ENCODE results near the gene OR1D2.
"Not testable (repeated sequence)": the region's sequence is repeated elsewhere in the genome, so short reads cannot be mapped to it uniquely, and the experiment has no call there.

Gene OR1D2

DNA sequence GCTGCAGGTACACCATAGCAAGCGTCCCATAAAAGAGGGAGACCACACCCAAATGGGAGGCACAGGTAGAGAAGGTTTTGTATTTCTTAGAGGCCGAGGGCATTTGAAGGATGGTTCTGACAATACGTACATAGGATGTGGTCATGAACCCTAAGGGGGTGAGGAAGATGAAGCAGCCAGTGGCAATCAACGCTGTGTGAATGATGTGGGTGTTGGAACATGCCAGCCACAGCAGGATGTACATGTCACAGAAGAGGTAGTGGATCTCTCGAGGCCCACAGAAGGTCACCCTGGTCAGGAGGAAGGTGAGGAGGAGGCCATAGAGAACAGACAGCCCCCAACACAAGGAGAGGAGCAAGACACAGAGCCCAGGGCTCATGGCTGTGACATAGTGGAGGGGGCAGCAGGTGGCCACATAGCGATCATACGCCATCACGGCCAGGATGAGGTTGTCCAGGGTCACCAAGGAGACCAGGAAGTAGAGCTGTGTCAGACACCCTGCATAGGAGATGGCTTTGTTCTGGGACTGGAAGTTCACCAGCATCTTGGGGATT is 41.3 kb downstream of the OR1D2 start:
- not testable (repeated sequence) for H3K4me1 ChIP-seq (ENCODE audit: control insufficient read depth, low read length); H3K4me3 ChIP-seq (ENCODE audit: low read length); H3K27ac ChIP-seq (ENCODE audit: low read depth, low read length); H3K27me3 ChIP-seq (ENCODE audit: control insufficient read depth, low read length); H3K36me3 ChIP-seq (ENCODE audit: control insufficient read depth, low read length); H4K20me1 ChIP-seq (ENCODE audit: control insufficient read depth, insufficient read depth, low read depth, low read length); H3F3A ChIP-seq (ENCODE audit: control insufficient read depth, insufficient read depth); H3K79me2 ChIP-seq (ENCODE audit: control insufficient read depth, low read length); H3K9me2 ChIP-seq (replicated peaks; ENCODE audit: control insufficient read depth, low read length); H3K9me3 ChIP-seq (ENCODE audit: control insufficient read depth, insufficient read depth, low read length); H3K4me2 ChIP-seq (ENCODE audit: low read length)

DNA sequence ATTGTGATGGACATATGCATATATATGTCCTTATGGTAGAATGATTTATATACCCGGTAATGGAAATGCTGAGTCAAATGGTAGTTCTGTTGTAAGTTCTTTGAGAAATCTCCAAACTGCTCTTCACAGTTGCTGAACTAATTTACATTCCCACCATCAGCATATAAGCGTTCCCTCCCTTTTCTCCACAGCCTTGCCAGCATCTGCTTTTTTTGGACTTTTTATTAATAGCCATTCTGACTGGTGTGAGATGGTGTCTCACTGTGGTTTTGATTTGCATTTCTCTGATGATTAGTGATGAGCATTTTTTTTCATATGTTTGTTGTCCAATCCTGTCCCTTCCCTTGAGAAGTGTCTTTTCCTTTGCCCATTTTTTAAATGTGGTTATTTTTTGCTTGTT is 49.4 kb downstream of the OR1D2 start:
- H3K9me3 ChIP-seq (ENCODE audit: control insufficient read depth, insufficient read depth, low read length); H3K4me1 ChIP-seq (ENCODE audit: control insufficient read depth, low read length); H4K20me1 ChIP-seq (ENCODE audit: control insufficient read depth, insufficient read depth, low read depth, low read length); H3F3A ChIP-seq (ENCODE audit: control insufficient read depth, insufficient read depth); H3K27ac ChIP-seq (ENCODE audit: low read depth, low read length); H3K9me2 ChIP-seq (replicated peaks; ENCODE audit: control insufficient read depth, low read length); H3K4me2 ChIP-seq (ENCODE audit: low read length); H3K36me3 ChIP-seq (ENCODE audit: control insufficient read depth, low read length); H3K79me2 ChIP-seq (ENCODE audit: control insufficient read depth, low read length); H3K27me3 ChIP-seq (ENCODE audit: control insufficient read depth, low read length); H3K4me3 ChIP-seq (ENCODE audit: low read length): not testable (repeated sequence)

DNA sequence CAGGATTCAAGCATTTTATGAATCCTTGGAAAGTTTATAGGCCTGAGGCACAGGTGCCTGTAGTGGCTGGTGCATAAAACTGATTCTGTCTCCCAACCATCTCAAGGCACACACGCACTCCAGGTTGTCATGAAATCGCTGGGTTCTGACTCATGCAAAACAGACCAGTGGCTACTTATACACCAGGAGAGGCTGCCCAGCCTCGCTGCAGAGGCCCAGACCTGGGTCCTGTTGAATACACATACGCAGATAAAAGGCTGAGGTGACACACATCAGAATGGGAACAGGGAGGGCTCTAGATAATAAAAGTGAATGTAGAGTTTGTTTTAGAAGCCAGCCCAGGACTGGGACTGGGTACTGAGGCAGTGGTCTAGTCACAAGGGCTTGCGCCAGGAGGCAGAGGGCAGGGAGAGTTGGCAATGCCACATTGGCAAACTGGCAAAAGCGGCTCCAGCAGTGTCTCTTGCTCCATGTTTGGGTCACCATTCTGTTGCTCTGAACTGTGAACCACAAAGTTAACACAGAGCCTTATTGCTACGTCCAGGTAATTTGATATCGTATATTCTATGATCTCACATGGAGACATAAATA is 54.4 kb downstream of the OR1D2 start:
- no peak overlapping the region for H3K4me2 ChIP-seq (ENCODE audit: low read length)
- TF ChIP-seq, protein P1, sequence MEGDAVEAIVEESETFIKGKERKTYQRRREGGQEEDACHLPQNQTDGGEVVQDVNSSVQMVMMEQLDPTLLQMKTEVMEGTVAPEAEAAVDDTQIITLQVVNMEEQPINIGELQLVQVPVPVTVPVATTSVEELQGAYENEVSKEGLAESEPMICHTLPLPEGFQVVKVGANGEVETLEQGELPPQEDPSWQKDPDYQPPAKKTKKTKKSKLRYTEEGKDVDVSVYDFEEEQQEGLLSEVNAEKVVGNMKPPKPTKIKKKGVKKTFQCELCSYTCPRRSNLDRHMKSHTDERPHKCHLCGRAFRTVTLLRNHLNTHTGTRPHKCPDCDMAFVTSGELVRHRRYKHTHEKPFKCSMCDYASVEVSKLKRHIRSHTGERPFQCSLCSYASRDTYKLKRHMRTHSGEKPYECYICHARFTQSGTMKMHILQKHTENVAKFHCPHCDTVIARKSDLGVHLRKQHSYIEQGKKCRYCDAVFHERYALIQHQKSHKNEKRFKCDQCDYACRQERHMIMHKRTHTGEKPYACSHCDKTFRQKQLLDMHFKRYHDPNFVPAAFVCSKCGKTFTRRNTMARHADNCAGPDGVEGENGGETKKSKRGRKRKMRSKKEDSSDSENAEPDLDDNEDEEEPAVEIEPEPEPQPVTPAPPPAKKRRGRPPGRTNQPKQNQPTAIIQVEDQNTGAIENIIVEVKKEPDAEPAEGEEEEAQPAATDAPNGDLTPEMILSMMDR (IDR thresholded peaks at IDR 0.05; ENCODE audit: low read depth, low read length, poor library complexity, severe bottlenecking) = no peak
- no peak for TF ChIP-seq EZH2phosphoT487 (IDR thresholded peaks at IDR 0.05; ENCODE audit: borderline replicate concordance, low read length)
- H3K36me3 ChIP-seq (ENCODE audit: control insufficient read depth, low read length) = no peaks in the 10 kb centered on the region

DNA sequence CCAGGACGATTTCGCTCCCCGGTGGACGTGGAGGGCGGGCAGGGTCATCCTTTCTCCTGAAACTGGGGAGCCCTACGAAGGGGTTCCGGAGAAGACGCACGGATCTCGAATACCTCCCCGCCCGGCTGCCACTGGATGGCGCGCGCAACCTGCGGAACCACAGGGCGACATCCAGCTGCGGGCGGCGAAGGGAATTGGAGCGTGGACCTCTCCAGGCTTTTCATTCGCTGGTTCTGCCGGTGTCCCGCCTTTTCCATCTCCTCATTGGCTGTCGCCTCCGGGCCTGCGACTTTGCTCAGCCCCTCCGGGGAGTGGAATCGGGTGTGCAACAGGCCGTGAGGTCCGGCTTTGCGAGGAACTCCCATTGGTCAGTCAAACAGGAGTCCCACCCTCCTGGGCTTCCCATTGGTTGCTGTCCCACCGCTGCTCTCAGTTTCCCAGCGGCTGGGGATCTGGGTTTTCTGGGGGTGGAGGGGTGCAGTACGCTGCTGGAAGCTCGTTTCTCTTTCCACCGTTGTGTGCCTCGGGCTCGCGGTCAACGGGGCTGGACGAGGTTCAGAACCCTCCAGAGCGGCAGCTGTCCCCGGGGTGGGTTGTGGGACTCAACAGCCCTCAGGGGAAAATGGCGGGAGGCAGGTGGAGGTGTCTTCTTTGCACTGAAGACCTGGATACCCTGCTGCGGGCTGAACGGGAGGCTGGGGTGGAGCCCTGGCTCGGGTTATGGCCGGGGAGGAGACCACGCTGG is 55.3 kb downstream of the OR1D2 start:
- Histone ChIP-seq H3K9me3 (ENCODE audit: control insufficient read depth, insufficient read depth, low read length) (peaks cover 10% of the 10 kb centered on the region), H3K36me3 (ENCODE audit: control insufficient read depth, low read length) (no peaks in the 10 kb centered on the region), H4K20me1 (ENCODE audit: control insufficient read depth, insufficient read depth, low read depth, low read length) (no peaks in the 10 kb centered on the region), H3F3A (ENCODE audit: control insufficient read depth, insufficient read depth) (no peaks in the 10 kb centered on the region), H3K4me2 (ENCODE audit: low read length) (peak overlapping the region; percentile 70), H3K4me1 (ENCODE audit: control insufficient read depth, low read length) (peaks cover 8% of the 10 kb centered on the region), H3K27me3 (ENCODE audit: control insufficient read depth, low read length) (no peaks in the 10 kb centered on the region), H3K4me3 (ENCODE audit: low read length) (peak overlapping the region; percentile 68), H3K9me2 (replicated peaks; ENCODE audit: control insufficient read depth, low read length) (no peaks in the 10 kb centered on the region), H3K27ac (ENCODE audit: low read depth, low read length) (no peak overlapping the region), H3K79me2 (ENCODE audit: control insufficient read depth, low read length) (no peaks in the 10 kb centered on the region)
- no peak for TF ChIP-seq EZH2phosphoT487 (IDR thresholded peaks at IDR 0.05; ENCODE audit: borderline replicate concordance, low read length)
- TF ChIP-seq, protein P1 (IDR thresholded peaks at IDR 0.05; ENCODE audit: low read depth, low read length, poor library complexity, severe bottlenecking) = peak; percentile 64

More for the DNA sequence above, 54.4 kb downstream of the OR1D2 start:
- no peaks in the 10 kb centered on the region for H3K27me3 ChIP-seq (ENCODE audit: control insufficient read depth, low read length)
- H3K79me2 ChIP-seq (ENCODE audit: control insufficient read depth, low read length) = no peaks in the 10 kb centered on the region
- no peaks in the 10 kb centered on the region for H4K20me1 ChIP-seq (ENCODE audit: control insufficient read depth, insufficient read depth, low read depth, low read length)
- H3K27ac ChIP-seq (ENCODE audit: low read depth, low read length) = no peak overlapping the region
- H3F3A ChIP-seq (ENCODE audit: control insufficient read depth, insufficient read depth) = no peaks in the 10 kb centered on the region
- H3K9me3 ChIP-seq (ENCODE audit: control insufficient read depth, insufficient read depth, low read length) = peaks cover under 1% of the 10 kb centered on the region; the same call in 1 of the 2 replicates
- peaks cover 8% of the 10 kb centered on the region for H3K4me1 ChIP-seq (ENCODE audit: control insufficient read depth, low read length)
- no peak overlapping the region for H3K4me3 ChIP-seq (ENCODE audit: low read length)
- no peaks in the 10 kb centered on the region for H3K9me2 ChIP-seq (replicated peaks; ENCODE audit: control insufficient read depth, low read length)

Measured in DOHH2 (cell line).